SK-N-MC (cell line): ENCODE measurements around the gene INPP5A.
"Not testable (repeated sequence)": the region's sequence is repeated elsewhere in the genome, so short reads cannot be mapped to it uniquely, and the experiment has no call there.

Experiments
- DNase-seq: peaks from one replicate; pipeline ENCODE4 v3.0.0-alpha.2; 2011; ENCODE audit warnings: low read depth, low spot score
- H3K27ac ChIP-seq: fragments of 200-600 bp; sonication (generic); 2 replicates; pipeline ENCODE4 v1.5.1; 2016; ENCODE audit warnings: mixed run types
- H3K36me3 ChIP-seq: fragments of 200-600 bp; sonication (generic); 2 replicates; pipeline ENCODE4 v1.6.1; 2017; ENCODE audit warnings: antibody characterized with exemption, low read length, mixed read lengths; ENCODE audit not compliant: insufficient read depth
- H3K4me3 ChIP-seq: fragments of 200-600 bp; sonication (generic); 2 replicates; pipeline ENCODE4 v1.5.1; 2016
- H3K9ac ChIP-seq: fragments of 200-600 bp; sonication (generic); 2 replicates; pipeline ENCODE4 v1.8.0; 2017; ENCODE audit warnings: mixed run types, mixed read lengths; ENCODE audit not compliant: insufficient read length
- H3K9me3 ChIP-seq: fragments of 200-600 bp; sonication (generic); 2 replicates; pipeline ENCODE4 v1.6.1; 2017; ENCODE audit warnings: low read depth, mild to moderate bottlenecking, antibody characterized with exemption, low read length, moderate library complexity, mixed read lengths
- EZH2 ChIP-seq: fragments of 200-600 bp; sonication (generic); IDR thresholded peaks from one replicate; pipeline ENCODE4 v1.6.1; 2017; ENCODE audit warnings: antibody characterized with exemption
- FOXP2 ChIP-seq: optimal IDR thresholded peaks from 2 replicates; pipeline ENCODE3; 2011; ENCODE audit warnings: mild to moderate bottlenecking, moderate library complexity; ENCODE audit not compliant: insufficient read depth; ENCODE audit errors: extremely low read length, control extremely low read depth
- POLR2AphosphoS5 ChIP-seq: IDR thresholded peaks from 2 replicates; pipeline ENCODE4 v1.6.1; 2012; ENCODE audit warnings: mild to moderate bottlenecking, low read depth, low read length, borderline replicate concordance

Gene INPP5A

DNA sequence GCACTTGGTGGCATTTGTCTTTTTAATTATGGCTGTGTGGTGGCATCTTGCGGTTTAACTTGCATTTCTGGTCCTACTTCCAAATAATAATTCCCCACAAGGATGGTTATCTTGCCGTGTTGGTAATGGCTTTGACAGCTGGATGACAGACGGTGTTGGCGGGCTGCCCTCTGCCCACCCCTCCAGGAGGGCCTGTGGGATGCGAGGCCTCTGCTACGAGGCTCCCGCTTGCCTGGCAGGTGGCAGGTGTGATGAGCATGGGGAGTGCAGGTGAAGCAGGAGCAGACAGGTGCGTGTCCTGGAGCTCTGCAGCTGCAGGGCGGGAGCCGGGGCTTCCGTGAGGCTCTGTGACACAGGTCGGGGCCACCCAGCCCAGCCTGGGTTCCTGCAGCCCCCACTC is 11.8 kb downstream of the INPP5A start:
- TF ChIP-seq POLR2AphosphoS5: no peak
- TF ChIP-seq EZH2: no peak
- TF ChIP-seq FOXP2: no peak
- Histone ChIP-seq H3K4me3 (no peak overlapping the region), H3K36me3 (no peaks in the 10 kb centered on the region), H3K9me3 (no peaks in the 10 kb centered on the region), H3K9ac (no peak overlapping the region), H3K27ac (no peak overlapping the region)
- DNase-seq: no peak

DNA sequence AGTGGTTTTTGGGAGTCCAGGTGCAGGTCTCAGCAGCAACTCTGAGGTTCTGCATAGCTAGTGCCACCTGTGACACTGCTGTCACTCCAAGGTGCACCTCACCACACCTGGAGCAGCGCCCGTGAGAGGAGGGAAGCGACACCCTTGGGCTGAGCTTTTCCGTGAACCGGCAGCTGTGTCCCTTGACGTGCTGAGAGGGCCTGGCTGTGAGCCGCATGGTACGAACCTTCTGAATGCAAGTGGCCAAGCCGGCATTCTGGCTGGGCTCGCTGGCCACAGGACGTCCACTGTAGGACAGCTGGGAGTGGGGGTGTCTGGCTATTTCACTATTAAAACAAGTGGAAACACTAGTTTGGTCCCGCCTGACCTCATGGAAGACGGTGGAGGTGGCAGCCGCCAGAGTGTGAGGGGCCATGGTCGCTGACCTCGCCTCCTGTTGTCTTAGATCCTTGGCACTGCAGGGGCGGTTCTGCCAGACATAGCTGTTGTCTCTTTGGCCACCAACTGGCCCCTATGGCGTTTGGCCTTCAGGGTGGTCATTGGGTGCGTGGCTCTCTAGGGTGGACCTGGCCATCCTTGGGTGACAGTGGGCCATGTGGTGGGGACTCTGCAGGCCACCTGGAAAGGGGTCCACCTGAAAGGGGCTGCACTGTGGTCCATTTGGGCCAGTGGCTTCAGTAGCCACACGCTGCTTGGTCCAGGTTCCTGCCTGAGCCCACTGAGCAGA is 12.9 kb downstream of the INPP5A start:
- TF ChIP-seq POLR2AphosphoS5: no peak
- no peak for TF ChIP-seq FOXP2
- TF ChIP-seq EZH2: no peak
- H3K36me3 ChIP-seq: no peaks in the 10 kb centered on the region
- no peak for DNase-seq
- H3K4me3 ChIP-seq: no peak overlapping the region
- no peaks in the 10 kb centered on the region for H3K9me3 ChIP-seq
- no peak overlapping the region for H3K9ac ChIP-seq
- no peak overlapping the region for H3K27ac ChIP-seq

GRCh38 chr10:132551093-132551807 is 13.7 kb downstream of the INPP5A start:
- H3K9ac ChIP-seq: no peak overlapping the region
- H3K4me3 ChIP-seq: no peak overlapping the region
- no peak for DNase-seq
- TF ChIP-seq POLR2AphosphoS5 (no peak), FOXP2 (no peak), EZH2 (no peak)
- H3K27ac ChIP-seq: no peak overlapping the region
- no peaks in the 10 kb centered on the region for H3K9me3 ChIP-seq
- H3K36me3 ChIP-seq: no peaks in the 10 kb centered on the region

GRCh38 chr10:132551808-132552130 is 14.2 kb downstream of the INPP5A start:
- Histone ChIP-seq H3K9ac (no peak overlapping the region), H3K9me3 (no peaks in the 10 kb centered on the region), H3K27ac (no peak overlapping the region), H3K36me3 (no peaks in the 10 kb centered on the region), H3K4me3 (no peak overlapping the region)
- no peak for DNase-seq
- TF ChIP-seq POLR2AphosphoS5: no peak
- no peak for TF ChIP-seq EZH2
- no peak for TF ChIP-seq FOXP2

GRCh38 chr10:132552635-132553034 is 15.0 kb downstream of the INPP5A start:
- not testable (repeated sequence) for H3K9ac ChIP-seq, H3K27ac ChIP-seq

GRCh38 chr10:132553568-132553967 is 16.0 kb downstream of the INPP5A start:
- not testable (repeated sequence) for H3K9me3 ChIP-seq, H3K9ac ChIP-seq, H3K36me3 ChIP-seq, H3K4me3 ChIP-seq, DNase-seq, H3K27ac ChIP-seq

More at GRCh38 chr10:132552635-132553034, 15.0 kb downstream of the INPP5A start:
- not testable (repeated sequence) for DNase-seq, H3K4me3 ChIP-seq, H3K9me3 ChIP-seq, H3K36me3 ChIP-seq

GRCh38 chr10:132554053-132554990 is 16.7 kb downstream of the INPP5A start:
- Histone ChIP-seq H3K9me3 (no peaks in the 10 kb centered on the region), H3K36me3 (no peaks in the 10 kb centered on the region), H3K9ac (no peak overlapping the region), H3K27ac (no peak overlapping the region), H3K4me3 (no peak overlapping the region)
- TF ChIP-seq POLR2AphosphoS5: no peak
- no peak for TF ChIP-seq FOXP2
- no peak for TF ChIP-seq EZH2
- no peak for DNase-seq

DNA sequence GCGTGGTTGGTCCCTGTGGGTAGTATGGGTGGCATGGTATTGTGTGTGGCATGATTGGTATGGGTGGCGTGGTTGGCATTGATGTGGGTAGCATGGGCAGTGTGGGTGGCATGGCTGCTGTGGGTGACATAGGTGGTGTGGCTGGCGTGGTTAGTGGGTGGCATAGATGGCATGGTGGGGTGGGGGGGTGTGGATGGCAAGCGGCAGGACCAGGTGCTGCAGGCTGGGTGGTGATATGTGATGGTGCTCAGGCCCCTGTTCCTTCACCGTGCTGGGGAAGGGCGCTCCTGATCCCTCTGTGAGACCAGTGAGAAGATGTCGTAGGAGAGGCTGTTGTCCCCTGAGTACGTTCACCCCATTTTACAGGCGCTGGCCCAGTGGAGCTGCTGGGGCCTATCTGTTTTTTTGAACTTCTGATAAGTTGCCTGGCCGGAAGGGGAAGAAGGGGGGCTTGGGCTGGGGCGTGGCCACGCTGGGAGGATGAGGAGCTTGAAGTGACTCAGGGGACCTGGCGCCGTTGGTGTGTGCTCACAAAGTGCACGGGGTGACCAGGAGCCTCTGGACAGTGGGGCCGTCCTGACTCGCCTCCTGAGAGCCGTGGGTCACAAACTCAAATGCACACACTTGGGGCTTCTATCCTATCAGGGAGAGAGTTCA is 17.5 kb downstream of the INPP5A start:
- Histone ChIP-seq H3K9me3 (no peaks in the 10 kb centered on the region), H3K36me3 (no peaks in the 10 kb centered on the region), H3K9ac (no peak overlapping the region), H3K4me3 (no peak overlapping the region), H3K27ac (no peak overlapping the region)
- no peak for TF ChIP-seq FOXP2
- TF ChIP-seq POLR2AphosphoS5: no peak
- no peak for TF ChIP-seq EZH2
- DNase-seq: no peak
